Astrocyte (in vitro differentiated cells and primary cell): ENCODE measurements around the gene ZSWIM4. TPM values are rescaled to one million over a fixed set of nuclear protein-coding genes. Genes with fewer than 3 reads are reported as not detected.

Experiments used
- DNase-seq: peaks from one replicate; pipeline ENCODE4 v3.0.0-alpha.2; 2010; ENCODE audit warnings: low read depth
- FAIRE-seq: peaks from 2 replicates; lab custom pipeline; 2011; peaks lifted over from hg19 to GRCh38; lab: Jason Lieb, UNC
- H2AFZ ChIP-seq: 2 replicates; pipeline ENCODE4 v1.6.0; 2012; ENCODE audit warnings: low read depth, low read length, inconsistent platforms
- H3K27ac ChIP-seq: 2 replicates; pipeline ENCODE4 v1.5.1; 2011; ENCODE audit warnings: low read depth, low read length, inconsistent platforms
- H3K27me3 ChIP-seq: 2 replicates; pipeline ENCODE4 v1.6.0; 2011; ENCODE audit warnings: low read length, inconsistent platforms; ENCODE audit not compliant: insufficient read depth
- H3K36me3 ChIP-seq: 2 replicates; pipeline ENCODE4 v1.5.1; 2011; ENCODE audit warnings: low read length, inconsistent platforms; ENCODE audit not compliant: insufficient read depth
- H3K4me1 ChIP-seq: 2 replicates; pipeline ENCODE4 v1.5.1; 2011; ENCODE audit warnings: low read length, inconsistent platforms; ENCODE audit not compliant: insufficient read depth
- H3K4me2 ChIP-seq: 2 replicates; pipeline ENCODE4 v1.6.0; 2012; ENCODE audit warnings: low read length, inconsistent platforms
- H3K4me3 ChIP-seq: 2 replicates; pipeline ENCODE4 v1.5.1; 2011; ENCODE audit warnings: low read depth, mild to moderate bottlenecking, low read length, inconsistent platforms; ENCODE audit not compliant: insufficient read depth
- H3K79me2 ChIP-seq: 2 replicates; pipeline ENCODE4 v1.6.0; 2012; ENCODE audit warnings: mild to moderate bottlenecking, low read length, inconsistent platforms; ENCODE audit not compliant: insufficient read depth
- H3K9ac ChIP-seq: 2 replicates; pipeline ENCODE4 v1.6.0; 2012; ENCODE audit warnings: mild to moderate bottlenecking, low read length, inconsistent platforms
- H3K9me3 ChIP-seq: 2 replicates; pipeline ENCODE4 v1.5.1; 2012; ENCODE audit warnings: low read depth, mild to moderate bottlenecking, low read length, inconsistent platforms; ENCODE audit not compliant: insufficient read depth
- H4K20me1 ChIP-seq: 2 replicates; pipeline ENCODE4 v1.6.0; 2012; ENCODE audit warnings: low read length, inconsistent platforms; ENCODE audit not compliant: insufficient read depth
- H3K27ac Mint-ChIP-seq: one replicate; pipeline ENCODE4 v1.8.0; 2021; ENCODE audit warnings: mild to moderate bottlenecking, mixed read lengths; ENCODE audit not compliant: unreplicated experiment
- H3K27me3 Mint-ChIP-seq: one replicate; pipeline ENCODE4 v1.8.0; 2021; ENCODE audit warnings: low read depth, mixed read lengths; ENCODE audit not compliant: unreplicated experiment
- H3K36me3 Mint-ChIP-seq: one replicate; pipeline ENCODE4 v1.8.0; 2021; ENCODE audit warnings: low read depth, mixed read lengths; ENCODE audit not compliant: unreplicated experiment
- H3K4me1 Mint-ChIP-seq: one replicate; pipeline ENCODE4 v1.8.0; 2021; ENCODE audit warnings: low read depth, mixed read lengths; ENCODE audit not compliant: unreplicated experiment
- H3K4me3 Mint-ChIP-seq: one replicate; pipeline ENCODE4 v1.8.0; 2021; ENCODE audit warnings: mild to moderate bottlenecking, moderate library complexity, mixed read lengths; ENCODE audit not compliant: unreplicated experiment
- H3K9me3 Mint-ChIP-seq: one replicate; pipeline ENCODE4 v1.8.0; 2021; ENCODE audit warnings: mild to moderate bottlenecking, mixed read lengths; ENCODE audit not compliant: unreplicated experiment
- CTCF ChIP-seq: IDR thresholded peaks from 2 replicates; pipeline ENCODE4 v1.5.1; 2011; ENCODE audit warnings: low read depth, mild to moderate bottlenecking, inconsistent platforms, low read length, moderate library complexity; ENCODE audit not compliant: insufficient read depth
- EZH2 ChIP-seq: IDR thresholded peaks from 2 replicates; pipeline ENCODE4 v1.6.1; 2012; ENCODE audit warnings: mild to moderate bottlenecking, low read length, inconsistent platforms; ENCODE audit not compliant: insufficient read depth
- total RNA-seq: library from RNA; stranded (reverse); gene quantifications from 2 replicates; pipeline ENCODE4 v1.2.1, GENCODE V29; 2021

ZSWIM4 gene
- total RNA-seq, 1 donor from 2014 or later = 10.6 TPM

GRCh38 chr19:13827656-13828055 lies 32.4 kb downstream of the ZSWIM4 start:
- no peaks in the 10 kb centered on the region for H3K9me3 ChIP-seq
- no peak overlapping the region for H3K4me2 ChIP-seq
- peaks cover 7% of the 10 kb centered on the region for H3K9me3 Mint-ChIP-seq
- no peaks in the 10 kb centered on the region for H3K4me1 ChIP-seq
- peaks cover 53% of the 10 kb centered on the region for H4K20me1 ChIP-seq
- H3K36me3 ChIP-seq = peaks cover 8% of the 10 kb centered on the region
- H3K4me3 ChIP-seq = no peak overlapping the region
- H3K9ac ChIP-seq = no peak overlapping the region
- H3K27me3 ChIP-seq = no peaks in the 10 kb centered on the region
- H3K27ac Mint-ChIP-seq = no peak overlapping the region
- H3K79me2 ChIP-seq = no peaks in the 10 kb centered on the region
- FAIRE-seq = no peak
- H3K36me3 Mint-ChIP-seq = peaks cover 23% of the 10 kb centered on the region
- H3K27ac ChIP-seq = no peak overlapping the region
- no peaks in the 10 kb centered on the region for H3K4me1 Mint-ChIP-seq
- no peak overlapping the region for H3K4me3 Mint-ChIP-seq
- no peak overlapping the region for H2AFZ ChIP-seq
- no peak for DNase-seq
- no peak for TF ChIP-seq CTCF
- TF ChIP-seq EZH2 = no peak
- H3K27me3 Mint-ChIP-seq = no peaks in the 10 kb centered on the region

- FAIRE-seq = no peak
Measured at GRCh38 chr19:13830114-13830740, 35.0 kb downstream of the ZSWIM4 start.

More at GRCh38 chr19:13830114-13830740, 35.0 kb downstream of the ZSWIM4 start:
- no peaks in the 10 kb centered on the region for H3K9me3 ChIP-seq
- Mint-ChIP-seq H3K27ac (no peak overlapping the region), H3K27me3 (no peaks in the 10 kb centered on the region), H3K4me3 (no peak overlapping the region), H3K36me3 (peaks cover 19% of the 10 kb centered on the region), H3K4me1 (peaks cover 7% of the 10 kb centered on the region), H3K9me3 (peaks cover 7% of the 10 kb centered on the region)
- no peak for DNase-seq
- no peak for TF ChIP-seq CTCF
- TF ChIP-seq EZH2 = no peak
- peaks cover 9% of the 10 kb centered on the region for H3K36me3 ChIP-seq
- peaks cover 16% of the 10 kb centered on the region for H3K4me1 ChIP-seq
- no peak overlapping the region for H3K4me2 ChIP-seq
- peaks cover 65% of the 10 kb centered on the region for H4K20me1 ChIP-seq
- no peak overlapping the region for H2AFZ ChIP-seq
- H3K27ac ChIP-seq = no peak overlapping the region
- H3K79me2 ChIP-seq = peaks cover 14% of the 10 kb centered on the region
- H3K9ac ChIP-seq = no peak overlapping the region
- H3K4me3 ChIP-seq = no peak overlapping the region
- H3K27me3 ChIP-seq = no peaks in the 10 kb centered on the region
